Measurements from ENCODE around the gene MAFB. TPM values are rescaled to one million over a fixed set of nuclear protein-coding genes. Genes with fewer than 3 reads are reported as not detected.

MAFB gene
- total and polyA plus RNA-seq, 9 of the 15 experiments (the other 6 are each of a cell fraction or from before 2014, with no cell fraction given) = 0.04 TPM; not detected in 8

- Histone ChIP-seq H3K27ac (ENCODE audit: extremely low read depth, low read depth, low read length) (no peak overlapping the region), H2AFZ (ENCODE audit: low read depth, low read length) (no peak overlapping the region), H3K9me1 (ENCODE audit: control insufficient read depth, insufficient read depth, low read length) (no peaks in the 10 kb centered on the region), H3K4me1 (replicated peaks in 1 of 2; ENCODE audit: control insufficient read depth in 2 of 2, insufficient read depth in 2 of 2, low read length in 2 of 2) (no peaks in the 10 kb centered on the region), H3K9ac (ENCODE audit: insufficient read depth in 1 of 2, low read depth in 2 of 2, low read length in 2 of 2) (no peak overlapping the region), H3K79me2 (ENCODE audit: control insufficient read depth, insufficient read depth, low read length) (no peaks in the 10 kb centered on the region), H3K36me3 (ENCODE audit: control insufficient read depth, insufficient read depth, low read length) (no peaks in the 10 kb centered on the region), H3K9me3 (replicated peaks; ENCODE audit: control insufficient read depth, insufficient read depth, low read depth, low read length) (no peaks in the 10 kb centered on the region), H3K4me3 (no peak overlapping the region), H4K20me1 (replicated peaks; ENCODE audit: control insufficient read depth, insufficient read depth, low read length) (no peaks in the 10 kb centered on the region), H3K4me2 (ENCODE audit: insufficient read depth, low read length) (no peak overlapping the region), H3K27me3 (ENCODE audit: control insufficient read depth in 2 of 2, insufficient read depth in 2 of 2, low read length in 2 of 2) (no peaks in the 10 kb centered on the region)
- DNase-seq (ENCODE audit: extremely low read depth in 1 of 4, low spot score in 3 of 4) (no peak), ATAC-seq (no peak), FAIRE-seq (no peak)
- CTCF ChIA-PET (ENCODE audit: low intra/inter-chr PET ratio) = no interaction called here
- POLR2A ChIA-PET = no interaction called here
- in situ Hi-C loops (cut with MboI) (loop anchor here (25.0 kb wide), 1 partner anchor 1436 kb away; no protein-coding TSS in a partner anchor), intact Hi-C loops (cut with micrococcal nuclease) (loop anchor here (10.0 kb wide), 1 partner anchor 814 kb away; no protein-coding TSS in a partner anchor)
- BruUV-seq (replicated peaks) = no TSS peak
- TF ChIP-seq, protein P1, sequence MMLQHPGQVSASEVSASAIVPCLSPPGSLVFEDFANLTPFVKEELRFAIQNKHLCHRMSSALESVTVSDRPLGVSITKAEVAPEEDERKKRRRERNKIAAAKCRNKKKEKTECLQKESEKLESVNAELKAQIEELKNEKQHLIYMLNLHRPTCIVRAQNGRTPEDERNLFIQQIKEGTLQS (IDR thresholded peaks at IDR 0.05) = peak; percentile 28; the same call in 1 of the 2 replicates
- TF ChIP-seq, protein P1 (CRISPR knock-in tag; conservative IDR thresholded peaks at IDR 0.05) = no peak
- TF ChIP-seq CHCHD3 (CRISPR knock-in tag; IDR thresholded peaks at IDR 0.05) = no peak
- TF ChIP-seq, protein P2, sequence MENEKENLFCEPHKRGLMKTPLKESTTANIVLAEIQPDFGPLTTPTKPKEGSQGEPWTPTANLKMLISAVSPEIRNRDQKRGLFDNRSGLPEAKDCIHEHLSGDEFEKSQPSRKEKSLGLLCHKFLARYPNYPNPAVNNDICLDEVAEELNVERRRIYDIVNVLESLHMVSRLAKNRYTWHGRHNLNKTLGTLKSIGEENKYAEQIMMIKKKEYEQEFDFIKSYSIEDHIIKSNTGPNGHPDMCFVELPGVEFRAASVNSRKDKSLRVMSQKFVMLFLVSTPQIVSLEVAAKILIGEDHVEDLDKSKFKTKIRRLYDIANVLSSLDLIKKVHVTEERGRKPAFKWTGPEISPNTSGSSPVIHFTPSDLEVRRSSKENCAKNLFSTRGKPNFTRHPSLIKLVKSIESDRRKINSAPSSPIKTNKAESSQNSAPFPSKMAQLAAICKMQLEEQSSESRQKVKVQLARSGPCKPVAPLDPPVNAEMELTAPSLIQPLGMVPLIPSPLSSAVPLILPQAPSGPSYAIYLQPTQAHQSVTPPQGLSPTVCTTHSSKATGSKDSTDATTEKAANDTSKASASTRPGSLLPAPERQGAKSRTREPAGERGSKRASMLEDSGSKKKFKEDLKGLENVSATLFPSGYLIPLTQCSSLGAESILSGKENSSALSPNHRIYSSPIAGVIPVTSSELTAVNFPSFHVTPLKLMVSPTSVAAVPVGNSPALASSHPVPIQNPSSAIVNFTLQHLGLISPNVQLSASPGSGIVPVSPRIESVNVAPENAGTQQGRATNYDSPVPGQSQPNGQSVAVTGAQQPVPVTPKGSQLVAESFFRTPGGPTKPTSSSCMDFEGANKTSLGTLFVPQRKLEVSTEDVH (IDR thresholded peaks at IDR 0.05; ENCODE audit: low read depth, partially characterized antibody) = no peak
- no peak for TF ChIP-seq SMC3 (conservative IDR thresholded peaks at IDR 0.05; ENCODE audit: insufficient read depth, low read depth, low read length)
- no peak for TF ChIP-seq ILK (tag; IDR thresholded peaks at IDR 0.05; ENCODE audit: borderline replicate concordance, low read depth)
- no peak for TF ChIP-seq ZBTB7A (IDR thresholded peaks at IDR 0.05; ENCODE audit: borderline replicate concordance, control insufficient read depth, low read depth, low read length)
- TF ChIP-seq CEBPG (CRISPR knock-in tag; IDR thresholded peaks at IDR 0.05) = no peak
- TF ChIP-seq CEBPG (tag; conservative IDR thresholded peaks at IDR 0.05 in 1 of 2, IDR thresholded peaks at IDR 0.05 in 1 of 2) = peak; percentile 28 to 58; a peak in 2 of 4 replicates
- no peak for TF ChIP-seq FOXP1 (CRISPR knock-in tag; IDR thresholded peaks at IDR 0.05)
- TF ChIP-seq MCM5 (IDR thresholded peaks at IDR 0.05; ENCODE audit: low read depth) = no peak
- TF ChIP-seq, protein P3, sequence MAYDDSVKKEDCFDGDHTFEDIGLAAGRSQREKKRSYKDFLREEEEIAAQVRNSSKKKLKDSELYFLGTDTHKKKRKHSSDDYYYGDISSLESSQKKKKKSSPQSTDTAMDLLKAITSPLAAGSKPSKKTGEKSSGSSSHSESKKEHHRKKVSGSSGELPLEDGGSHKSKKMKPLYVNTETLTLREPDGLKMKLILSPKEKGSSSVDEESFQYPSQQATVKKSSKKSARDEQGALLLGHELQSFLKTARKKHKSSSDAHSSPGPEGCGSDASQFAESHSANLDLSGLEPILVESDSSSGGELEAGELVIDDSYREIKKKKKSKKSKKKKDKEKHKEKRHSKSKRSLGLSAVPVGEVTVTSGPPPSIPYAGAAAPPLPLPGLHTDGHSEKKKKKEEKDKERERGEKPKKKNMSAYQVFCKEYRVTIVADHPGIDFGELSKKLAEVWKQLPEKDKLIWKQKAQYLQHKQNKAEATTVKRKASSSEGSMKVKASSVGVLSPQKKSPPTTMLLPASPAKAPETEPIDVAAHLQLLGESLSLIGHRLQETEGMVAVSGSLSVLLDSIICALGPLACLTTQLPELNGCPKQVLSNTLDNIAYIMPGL (CRISPR knock-in tag; IDR thresholded peaks at IDR 0.05) = no peak
- TF ChIP-seq ZNF384 (IDR thresholded peaks at IDR 0.05; ENCODE audit: low read depth, low read length) = no peak
Observed at GRCh38 chr20:40698744-40699143, 9.7 kb upstream of the MAFB start.
